Gastrocnemius medialis (tissue), 4 donors: ENCODE measurements around the gene MORC3. TPM values are rescaled to one million over a fixed set of nuclear protein-coding genes. Genes with fewer than 3 reads are reported as not detected.

Experiments
- ATAC-seq, 2 donors: fragments of 150-250 bp; one replicate each; pipeline ENCODE4 v1.9.1; 2016
- DNase-seq, 2 donors: peaks; one replicate each; pipeline ENCODE4 v3.0.0-alpha.2; 2019
- H3K27ac ChIP-seq, 4 donors: fragments of 200-600 bp; sonication (generic); 1 replicate in 1 of 4; 2 replicates in 3 of 4; pipeline ENCODE4 v1.5.1; 2016 to 2018; ENCODE audit warnings: mild to moderate bottlenecking in 2 of 4, moderate library complexity in 1 of 4
- H3K27me3 ChIP-seq, 3 donors: fragments of 200-600 bp; sonication (generic) in 2 of 3; 1 replicate in 1 of 3; 2 replicates in 2 of 3; pipeline versions ENCODE4 v1.5.1 to v1.6.0; 2016 to 2019; ENCODE audit warnings: mild to moderate bottlenecking in 1 of 3, moderate library complexity in 1 of 3
- H3K36me3 ChIP-seq, 2 donors: fragments of 200-600 bp; sonication (generic) in 1 of 2; one replicate each; pipeline ENCODE4 v1.5.1; 2017 to 2018
- H3K4me1 ChIP-seq, 2 donors: fragments of 200-600 bp; sonication (generic) in 1 of 2; one replicate each; pipeline ENCODE4 v1.5.1; 2016 to 2017; ENCODE audit warnings: mild to moderate bottlenecking in 2 of 2
- H3K4me3 ChIP-seq, 4 donors: fragments of 200-600 bp; sonication (generic) in 3 of 4; 1 replicate in 1 of 4; 2 replicates in 3 of 4; pipeline ENCODE4 v1.5.1; 2016 to 2019; ENCODE audit warnings: mild to moderate bottlenecking in 2 of 4
- H3K9me3 ChIP-seq, 3 donors: fragments of 200-600 bp; sonication (generic) in 2 of 3; 1 replicate in 1 of 3; 2 replicates in 2 of 3; pipeline ENCODE4 v1.5.1; 2016 to 2019
- CTCF ChIP-seq, 5 experiments: fragments of 450-650 bp in 3 of 5; fragments of 200-600 bp in 2 of 5; sonication (generic) in 2 of 5; IDR thresholded peaks in 4 of 5; conservative IDR thresholded peaks in 1 of 5; 1 replicate in 4 of 5; 2 replicates in 1 of 5; pipeline ENCODE4 v1.5.1; 2016 to 2019; ENCODE audit warnings: antibody characterized with exemption in 5 of 5, mild to moderate bottlenecking in 3 of 5, moderate library complexity in 3 of 5
- POLR2A ChIP-seq, 2 donors: fragments of 450-650 bp; IDR thresholded peaks; one replicate each; pipeline ENCODE4 v1.6.1; 2017; ENCODE audit warnings: antibody characterized with exemption in 2 of 2, mild to moderate bottlenecking in 2 of 2, moderate library complexity in 2 of 2
- in situ Hi-C, 4 donors: fragments of 200-750 bp; cut with MboI; loops; one replicate each; pipeline versions ENCODE4 v1.15.0 to v1.8.0; 2017; ENCODE audit warnings: low sequenced_read_pairs in 4 of 4
- intact Hi-C: fragments of 100-400 bp; cut with DNase I; formaldehyde crosslinking; loops from one replicate; pipeline ENCODE4 v1.15.1; 2023; ENCODE audit warnings: low total_unique reads
- total RNA-seq, 4 donors: library from RNA; depleted of rRNA; stranded (reverse); fragments of >200 nt; gene quantifications; one replicate each; pipeline versions ENCODE4 v1.1.0 to v1.2.3, GENCODE V29; 2016

MORC3 gene
- total RNA-seq, 4 donors from 2014 or later, result 28.1 to 35.5 (median 31.7) TPM

GRCh38 chr21:36422279-36423098 is 102.5 kb downstream of the MORC3 start:
- Histone ChIP-seq H3K27me3 (no peaks in the 10 kb centered on the region), H3K4me3 (no peak overlapping the region), H3K9me3 (no peaks in the 10 kb centered on the region), H3K4me1 (peaks cover 0 to 3% of the 10 kb centered on the region in 2 donors), H3K27ac (no peak overlapping the region), H3K36me3 (no peaks in the 10 kb centered on the region)
- no peak for TF ChIP-seq POLR2A (IDR thresholded peaks at IDR 0.05)
- peak; percentile 57 to 73 (median 62) for TF ChIP-seq CTCF (IDR thresholded peaks at IDR 0.05 in 4 of 5, conservative IDR thresholded peaks at IDR 0.05 in 1 of 5)
- intact Hi-C loops, result loop anchor here (5.0 kb wide), 1 partner anchor 80 kb away; no protein-coding TSS in a partner anchor
- peak in 1 of 2 donors; percentile 41 for DNase-seq
- peak; percentile 28 to 36 for ATAC-seq
- in situ Hi-C loops, result loop anchor here in 2 of 4 donors (25.0 kb wide), 1 partner anchor 165 kb away; no protein-coding TSS in a partner anchor

GRCh38 chr21:36423771-36424433 is 103.9 kb downstream of the MORC3 start:
- no peak for ATAC-seq
- in situ Hi-C loops (loop anchor here in 2 of 4 donors (25.0 kb wide), 1 partner anchor 163 kb away; no protein-coding TSS in a partner anchor), intact Hi-C loops (loop anchor here (5.0 kb wide), 1 partner anchor 78 kb away; no protein-coding TSS in a partner anchor)
- H3K27ac ChIP-seq, result no peak overlapping the region
- H3K36me3 ChIP-seq, result no peaks in the 10 kb centered on the region
- peaks cover 6 to 9% of the 10 kb centered on the region in 2 donors for H3K4me1 ChIP-seq
- DNase-seq, result no peak
- no peak overlapping the region for H3K4me3 ChIP-seq
- no peaks in the 10 kb centered on the region for H3K9me3 ChIP-seq
- no peak for TF ChIP-seq CTCF (IDR thresholded peaks at IDR 0.05 in 4 of 5, conservative IDR thresholded peaks at IDR 0.05 in 1 of 5)
- no peak for TF ChIP-seq POLR2A (IDR thresholded peaks at IDR 0.05)
- H3K27me3 ChIP-seq, result no peaks in the 10 kb centered on the region

GRCh38 chr21:36424592-36424991 is 104.6 kb downstream of the MORC3 start:
- DNase-seq (no peak), ATAC-seq (no peak)
- Histone ChIP-seq H3K36me3 (no peaks in the 10 kb centered on the region), H3K27ac (no peak overlapping the region), H3K4me1 (peaks cover 13 to 16% of the 10 kb centered on the region in 2 donors), H3K4me3 (no peak overlapping the region), H3K27me3 (no peaks in the 10 kb centered on the region), H3K9me3 (no peaks in the 10 kb centered on the region)
- intact Hi-C loops (loop anchor here (5.0 kb wide), 1 partner anchor 78 kb away; no protein-coding TSS in a partner anchor), in situ Hi-C loops (loop anchor here in 2 of 4 donors (25.0 kb wide), 1 partner anchor 163 kb away; no protein-coding TSS in a partner anchor)
- no peak for TF ChIP-seq POLR2A (IDR thresholded peaks at IDR 0.05)
- TF ChIP-seq CTCF (IDR thresholded peaks at IDR 0.05 in 4 of 5, conservative IDR thresholded peaks at IDR 0.05 in 1 of 5), result no peak

- H3K27me3 ChIP-seq, result no peaks in the 10 kb centered on the region
- no peak overlapping the region for H3K4me3 ChIP-seq
- TF ChIP-seq CTCF (IDR thresholded peaks at IDR 0.05 in 4 of 5, conservative IDR thresholded peaks at IDR 0.05 in 1 of 5) (no peak), POLR2A (IDR thresholded peaks at IDR 0.05) (no peak)
- H3K4me1 ChIP-seq, result peaks cover 16% of the 10 kb centered on the region in 2 donors
- no peak overlapping the region for H3K27ac ChIP-seq
- H3K9me3 ChIP-seq, result no peaks in the 10 kb centered on the region
- in situ Hi-C loops (no loop called here), intact Hi-C loops (no loop called here)
- ATAC-seq (no peak), DNase-seq (no peak)
- no peaks in the 10 kb centered on the region for H3K36me3 ChIP-seq
Observed at GRCh38 chr21:36425286-36425685, 105.3 kb downstream of the MORC3 start.

Other genes starting within 250 kb of the MORC3 start
- gene CBR3, start 185.1 kb upstream of the MORC3 start, total RNA-seq, result 1 to 10 TPM in 3 of 4 donors, under 1 TPM in 1; 0.80 to 2.9 (median 1.8) TPM
- gene DOP1B, start 163.4 kb upstream of the MORC3 start, total RNA-seq, result 10 to 100 TPM; 10.4 to 16.5 (median 13.5) TPM
- gene CHAF1B, start 65.2 kb downstream of the MORC3 start, total RNA-seq, result 10 to 100 TPM in 2 of 4 donors, 1 to 10 TPM in 2; 2.5 to 20.2 (median 7.4) TPM
- gene CLDN14, start 159.9 kb downstream of the MORC3 start, total RNA-seq, result under 1 TPM in 1 of 4 donors, not detected in 3; 0.20 TPM